Pulmonary artery endothelial cell (primary cell): ENCODE data around the gene C1QTNF8. TPM values are rescaled to one million over a fixed set of nuclear protein-coding genes. Genes with fewer than 3 reads are reported as not detected.

Experiments
- DNase-seq: peaks from one replicate; pipeline ENCODE4 v3.0.0-alpha.2; 2011; ENCODE audit warnings: low read depth, low spot score
- total RNA-seq: library from RNA; depleted of rRNA; stranded (reverse); fragments of >200 nt; gene quantifications from 2 replicates; pipeline ENCODE4 v1.2.3, GENCODE V29; 2014

Gene C1QTNF8
- total RNA-seq, 1 donor from 2014 or later = not detected

DNA sequence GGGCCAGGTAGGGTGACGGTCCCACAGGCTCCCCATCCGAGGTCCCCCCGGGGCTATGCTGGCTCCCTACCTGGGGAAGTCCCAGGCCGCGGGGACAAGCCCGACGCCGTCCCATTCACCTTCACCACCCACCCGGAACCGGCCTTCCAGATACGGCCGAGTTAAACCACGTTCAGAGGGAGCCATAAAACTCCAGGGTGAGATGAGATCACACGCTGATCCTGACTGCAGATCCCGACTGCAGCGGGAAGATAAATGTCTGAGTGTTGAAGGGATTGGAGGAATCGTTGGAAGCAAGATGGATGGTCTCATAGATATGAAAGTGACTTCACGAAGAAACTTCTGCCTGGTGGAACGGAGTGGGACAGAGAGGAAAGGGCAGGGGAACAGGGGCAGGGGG, 13.6 kb upstream of the C1QTNF8 start:
- no peak for DNase-seq

DNA sequence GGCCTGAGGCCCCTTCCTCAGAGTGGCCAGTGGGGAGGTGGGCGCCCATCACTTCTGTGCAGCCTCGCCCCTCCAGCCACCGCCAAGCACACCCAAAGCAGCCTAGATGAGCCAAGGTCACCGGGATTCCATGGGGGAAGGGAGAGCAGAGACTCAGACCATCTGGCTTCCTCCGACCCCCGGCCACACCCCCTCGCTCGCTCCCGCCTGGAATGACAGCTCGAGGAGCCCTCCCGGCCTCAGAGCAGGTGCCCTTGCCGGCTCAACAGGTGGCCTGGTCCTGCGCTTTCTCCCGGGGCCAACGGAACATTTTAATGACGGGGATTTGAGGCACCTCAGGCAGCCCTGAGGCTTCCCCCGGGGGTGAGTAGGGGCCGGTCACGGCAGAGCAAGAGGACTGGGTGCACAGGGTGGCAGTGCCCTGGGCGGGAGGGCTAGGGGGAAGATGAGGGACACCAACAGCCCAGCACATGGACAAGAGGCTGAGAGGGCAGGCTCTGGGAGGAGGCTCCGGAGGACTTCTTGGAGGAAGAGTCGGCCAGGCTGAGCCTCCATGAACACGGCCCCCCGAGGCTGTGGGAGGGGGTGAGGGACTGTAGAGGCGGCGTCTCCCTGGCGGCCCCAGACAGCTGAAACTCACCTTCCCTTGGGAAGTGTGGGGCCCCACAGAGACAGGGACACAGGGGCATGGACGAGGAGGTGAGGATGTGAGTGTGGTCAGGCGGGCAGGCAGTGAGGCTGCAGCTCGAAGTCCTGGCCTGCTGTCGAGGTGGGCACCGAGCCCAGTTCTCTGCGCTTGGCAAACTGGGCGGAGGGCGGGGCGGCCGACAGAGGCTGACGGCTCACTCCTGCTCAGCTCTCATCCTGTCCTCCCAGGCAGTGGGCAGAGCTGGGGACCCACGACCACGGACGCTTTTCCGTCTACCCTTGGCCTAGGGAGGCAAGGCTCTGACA, 12.5 kb upstream of the C1QTNF8 start:
- no peak for DNase-seq

DNA sequence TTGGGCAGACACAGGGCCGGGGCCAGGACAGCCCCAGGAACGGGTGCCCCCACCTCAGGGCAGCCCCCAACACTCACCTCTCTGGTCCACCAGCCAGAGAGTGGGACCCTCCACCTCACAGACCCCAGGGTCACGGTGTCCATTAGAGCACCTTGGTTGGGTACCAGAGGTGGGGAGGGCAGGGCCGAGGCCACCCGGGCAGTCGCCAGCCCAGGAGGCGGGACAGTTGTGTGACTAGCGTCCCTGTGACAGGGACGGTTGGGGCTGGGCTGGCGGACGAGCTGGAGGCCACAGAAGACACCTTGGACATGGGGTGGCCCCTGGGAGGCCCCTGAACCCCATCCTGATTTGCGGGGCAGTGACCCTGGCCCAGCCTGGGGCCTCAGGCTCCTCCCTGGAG, 11.7 kb upstream of the C1QTNF8 start:
- DNase-seq = no peak

DNA sequence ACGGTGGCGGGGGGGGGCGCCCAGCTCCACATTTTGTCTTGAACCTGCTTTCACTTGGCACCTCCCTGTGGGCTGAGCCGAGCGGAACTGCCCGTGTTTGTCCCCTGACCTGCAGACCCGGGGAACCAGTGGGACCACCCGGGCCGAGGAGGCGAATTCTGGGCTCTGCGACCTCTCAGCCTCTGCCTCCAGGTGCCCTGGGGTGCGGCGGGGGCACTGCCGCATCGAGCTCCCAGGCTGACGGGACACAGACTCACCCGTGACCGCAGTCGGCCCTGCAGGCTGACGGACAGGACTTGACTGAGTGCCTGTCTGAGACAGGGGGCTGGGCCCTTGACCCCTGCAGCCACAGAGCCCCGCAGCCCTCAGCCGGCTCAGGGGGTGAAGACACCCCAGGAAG, 11.1 kb upstream of the C1QTNF8 start:
- no peak for DNase-seq

DNA sequence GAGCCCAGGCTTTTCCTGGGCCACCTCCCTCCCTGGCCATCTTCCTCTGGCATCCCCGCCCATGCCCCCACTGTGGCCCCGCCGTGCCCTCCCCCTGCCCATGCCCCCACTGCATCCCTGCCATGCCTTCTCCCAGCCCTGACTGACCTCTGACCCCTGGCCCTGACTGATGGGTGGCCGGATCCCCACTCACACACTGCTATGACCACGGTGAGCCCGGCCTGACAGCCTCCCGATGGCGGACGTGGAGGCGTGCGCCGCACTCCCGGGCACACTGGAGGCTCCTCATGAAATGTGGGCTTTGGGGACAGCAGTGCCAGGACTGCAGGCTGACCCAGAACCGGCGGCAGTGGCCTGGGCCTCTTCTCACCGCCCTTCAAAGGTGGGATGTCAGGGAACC, 10.6 kb upstream of the C1QTNF8 start:
- no peak for DNase-seq

DNA sequence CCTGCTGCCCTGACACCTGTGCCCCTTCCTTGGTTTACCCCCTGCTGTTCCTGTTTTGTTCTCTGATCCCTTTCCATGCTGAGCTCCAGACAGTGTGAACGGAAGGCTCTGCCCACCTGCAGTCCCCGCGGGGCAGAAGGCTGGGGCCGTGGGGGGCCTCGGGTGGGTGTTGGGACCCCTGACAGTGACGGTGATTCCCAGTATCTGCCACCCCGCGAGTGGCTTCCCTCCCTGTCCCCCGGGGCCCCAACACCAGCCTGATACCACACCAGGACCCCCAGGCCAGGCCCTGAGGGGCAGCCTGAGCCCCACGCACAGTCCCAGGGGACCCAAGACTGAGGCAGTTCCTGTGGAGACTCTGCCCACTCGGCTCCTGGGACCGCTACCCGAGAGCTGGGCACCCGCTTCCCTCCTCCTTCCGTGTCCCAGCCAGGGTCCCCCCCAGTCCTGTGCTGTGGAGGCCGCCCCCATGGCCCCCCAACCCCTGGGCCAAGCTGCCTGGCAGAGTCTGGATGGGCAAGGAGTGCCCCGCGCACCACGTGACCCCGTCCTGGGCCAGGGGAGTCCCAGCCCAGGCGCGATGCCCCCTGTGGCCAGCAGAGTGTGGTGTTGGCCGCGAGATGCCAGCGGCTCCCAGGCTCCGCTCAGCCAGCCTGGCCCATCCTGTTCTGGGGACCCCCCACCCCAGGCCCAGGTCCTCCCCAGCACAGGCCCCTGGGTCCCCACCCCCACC, 10.0 kb upstream of the C1QTNF8 start:
- DNase-seq = peak; percentile 15

DNA sequence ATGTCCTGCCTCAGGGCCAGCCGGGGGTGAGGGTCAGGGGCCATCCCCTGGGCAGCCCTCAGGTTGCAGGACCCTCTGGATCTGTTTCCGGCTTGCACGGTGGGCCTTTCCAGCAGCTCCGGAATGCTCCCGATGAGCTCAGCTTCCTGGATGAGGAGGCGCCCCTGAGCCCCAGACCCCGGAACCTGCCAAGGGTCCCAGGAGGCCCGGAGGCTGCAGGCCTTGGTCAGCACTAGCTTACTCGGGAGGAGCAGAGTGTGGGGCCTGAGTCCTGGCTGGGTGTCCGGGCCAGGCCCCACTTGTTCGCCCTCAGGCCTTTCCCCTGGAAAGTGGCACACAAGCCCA, 7.6 kb upstream of the C1QTNF8 start:
- DNase-seq = no peak

DNA sequence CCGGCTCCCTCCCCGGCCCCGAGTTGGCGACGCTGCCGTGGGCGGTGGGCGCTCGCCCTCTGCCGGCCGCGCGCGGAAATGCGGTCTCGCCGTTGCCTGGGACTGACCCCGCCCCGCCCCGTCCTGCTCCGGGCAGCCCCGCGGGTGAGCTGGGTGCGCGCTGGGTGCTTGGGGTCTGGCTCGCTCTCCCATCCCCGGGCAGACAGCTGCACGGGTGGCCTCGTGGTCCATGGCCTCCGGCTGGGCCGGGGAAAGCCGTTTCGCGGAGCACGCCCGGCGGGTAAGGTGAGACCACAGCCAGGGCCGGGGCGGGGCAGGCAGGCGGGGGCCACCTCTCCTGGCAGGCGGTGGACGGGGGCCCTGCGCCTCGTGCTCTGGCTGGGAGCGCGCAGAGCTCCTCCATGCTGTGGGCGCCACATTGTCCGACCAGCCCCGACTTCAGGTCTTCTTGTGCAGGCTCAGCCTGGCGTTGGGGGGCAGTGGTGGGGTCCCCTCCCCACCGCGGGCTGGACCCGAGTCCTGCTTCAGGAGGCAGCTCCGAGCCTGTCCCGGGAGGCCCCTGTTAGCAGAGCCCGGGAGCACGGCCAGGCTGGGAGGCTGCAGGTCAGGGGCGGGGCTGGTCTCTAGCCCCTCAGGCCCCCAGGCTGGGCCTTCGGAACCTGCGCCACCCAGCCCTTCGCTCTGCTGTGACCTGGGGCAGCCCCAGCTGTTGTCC, 7.0 kb upstream of the C1QTNF8 start:
- no peak for DNase-seq

DNA sequence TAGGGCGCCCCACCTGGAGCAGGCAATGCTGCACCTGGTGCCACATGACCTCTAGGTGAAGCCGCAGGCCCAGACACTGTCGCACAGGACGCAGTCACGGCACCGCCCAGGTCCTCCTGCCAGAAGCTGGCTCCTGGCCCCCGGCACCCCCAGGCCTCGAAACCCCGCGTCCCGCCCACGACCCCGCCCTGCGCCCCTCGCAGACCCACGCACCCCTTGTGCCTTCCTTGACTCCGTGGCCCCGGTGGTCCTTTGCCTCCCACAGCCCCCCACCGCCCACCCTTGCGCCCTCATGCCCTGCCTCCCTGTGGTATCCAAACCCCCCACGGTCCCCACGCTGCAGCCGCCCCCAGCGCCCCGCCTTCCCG, 6.3 kb upstream of the C1QTNF8 start:
- no peak for DNase-seq

DNA sequence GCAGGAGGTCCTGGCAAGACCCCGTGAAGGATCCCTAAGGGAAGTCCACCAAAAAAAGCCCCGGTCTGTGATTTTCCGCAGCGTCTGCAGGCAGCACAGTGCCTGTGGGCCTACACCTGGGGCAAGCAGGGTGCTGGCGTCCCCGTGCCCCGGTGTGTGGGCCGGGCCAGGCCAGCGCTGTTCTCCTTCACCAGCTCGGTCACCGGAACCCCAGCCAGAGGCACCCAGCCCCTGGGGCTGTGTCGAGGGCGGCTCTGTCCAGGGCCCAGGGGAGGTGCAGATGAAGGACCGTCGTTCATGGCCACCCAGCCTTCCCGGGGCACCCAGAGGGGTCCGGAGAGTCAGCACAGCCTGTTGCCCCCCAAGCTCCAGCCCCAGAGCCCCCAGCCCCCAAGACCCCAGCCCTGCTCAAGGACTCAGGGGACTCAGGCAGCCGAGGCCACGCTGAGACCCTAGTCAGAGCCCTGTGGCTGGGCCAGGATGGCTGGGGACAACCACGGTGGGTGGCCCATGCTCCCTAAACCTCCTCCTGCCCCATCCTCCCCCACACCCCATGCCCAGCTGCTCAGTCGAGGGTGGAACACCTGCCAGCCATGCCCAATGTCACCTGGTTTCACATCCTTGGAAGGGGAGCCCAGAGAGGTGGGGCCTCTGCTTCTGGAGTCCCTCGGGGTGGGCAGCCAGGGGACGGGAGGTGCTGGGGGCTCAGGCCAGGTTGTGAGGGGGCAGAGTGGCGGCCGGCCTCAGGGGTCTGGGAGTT, 5.7 kb upstream of the C1QTNF8 start:
- no peak for DNase-seq

DNA sequence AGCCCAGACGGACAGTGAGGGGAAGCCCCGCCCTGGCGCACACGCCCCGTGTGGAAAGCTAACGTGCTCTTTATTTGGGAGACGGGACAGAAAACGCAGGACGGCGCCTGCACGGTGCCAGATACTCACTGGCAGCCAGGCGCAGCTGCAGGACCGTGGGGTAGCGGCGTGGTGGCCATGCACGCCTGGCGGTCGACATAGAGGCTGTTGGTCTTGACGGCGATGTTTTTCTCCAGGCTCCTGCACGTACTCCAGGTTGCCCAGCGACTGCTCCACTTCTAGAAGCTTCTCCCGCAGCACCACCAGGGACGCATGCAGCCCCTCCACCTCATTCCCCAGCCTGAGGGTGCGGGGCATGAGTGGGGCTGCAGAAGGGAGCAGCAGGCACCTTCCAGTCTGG, 5.1 kb upstream of the C1QTNF8 start:
- no peak for DNase-seq

DNA sequence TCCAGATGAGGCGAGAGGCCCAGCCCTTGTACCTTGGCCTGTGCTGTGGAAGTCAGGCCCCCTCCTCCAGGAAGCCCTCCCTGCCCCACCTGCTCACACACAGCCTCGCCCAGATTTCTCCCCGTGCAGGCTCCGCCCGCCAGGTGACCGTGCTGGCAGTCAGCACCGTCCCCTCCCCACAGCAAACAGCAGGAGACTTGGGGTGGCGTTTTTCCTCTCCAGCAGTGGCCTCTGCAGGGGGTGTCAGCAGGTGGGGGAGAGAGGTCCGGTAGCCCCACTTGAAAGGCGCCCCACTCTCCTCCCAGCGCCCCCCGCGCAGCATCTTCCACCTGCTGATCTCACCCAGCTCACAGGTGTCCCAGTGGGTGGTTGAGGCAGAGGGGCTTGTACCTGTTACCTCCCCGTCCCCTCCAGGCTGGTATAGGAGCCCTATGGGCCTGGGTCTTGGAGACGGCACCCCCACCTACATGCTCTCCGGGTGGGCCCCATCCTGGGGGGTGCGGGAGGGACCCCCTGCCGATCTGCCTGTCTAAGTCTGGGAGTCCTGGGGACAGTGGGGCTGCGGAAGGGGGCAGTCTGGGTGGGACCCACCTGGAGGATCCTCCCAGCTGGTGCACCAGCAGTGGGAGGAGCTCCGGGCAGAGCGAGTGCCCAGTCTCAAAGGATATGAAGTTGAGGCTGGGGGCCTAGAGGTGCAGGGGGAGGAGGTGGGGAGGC, 4.2 kb upstream of the C1QTNF8 start:
- DNase-seq = no peak

DNA sequence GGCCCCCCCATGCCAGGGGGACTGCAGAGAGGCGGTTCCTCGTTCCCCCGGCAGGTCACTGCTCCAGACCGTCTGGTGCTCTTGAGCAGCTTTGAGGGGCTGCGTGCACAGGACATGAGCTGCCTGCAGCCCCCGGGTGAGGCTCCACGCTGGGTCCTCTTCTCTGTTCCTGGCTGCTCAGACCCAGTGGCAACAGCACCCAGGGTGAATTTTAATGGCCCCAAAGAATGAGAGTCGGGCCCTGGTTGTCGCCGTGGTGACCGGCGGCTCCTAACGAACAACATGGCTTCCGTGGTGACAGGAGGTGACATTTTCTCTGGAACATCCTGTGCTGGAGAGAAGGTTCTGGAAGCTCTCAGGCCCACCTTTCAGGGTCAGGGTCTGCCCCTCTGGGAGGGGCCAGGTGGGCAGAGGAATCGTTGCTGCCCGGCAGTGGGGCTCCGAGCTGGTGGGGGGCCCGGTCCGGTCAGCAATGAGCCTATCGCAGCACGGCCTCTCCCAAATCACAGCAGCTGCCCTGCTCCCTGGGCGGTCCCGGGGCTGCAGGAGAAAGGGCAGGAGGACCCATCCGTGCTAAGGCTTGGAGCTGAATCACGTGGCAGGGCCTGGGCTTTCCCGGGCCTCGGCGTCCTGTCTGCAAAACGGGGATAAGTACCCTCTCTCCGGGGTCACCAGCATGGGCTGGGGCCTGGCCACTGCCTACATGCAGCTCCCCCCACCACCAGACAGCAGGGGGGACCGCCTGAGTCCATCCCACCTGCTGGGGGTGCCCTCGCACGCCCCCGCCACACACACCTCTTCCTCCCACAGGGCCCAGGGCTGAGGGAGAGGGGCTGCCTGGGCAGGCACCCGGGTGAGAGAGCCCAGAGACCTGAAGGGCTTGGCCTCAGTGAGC, 3.4 kb upstream of the C1QTNF8 start:
- DNase-seq = no peak

DNA sequence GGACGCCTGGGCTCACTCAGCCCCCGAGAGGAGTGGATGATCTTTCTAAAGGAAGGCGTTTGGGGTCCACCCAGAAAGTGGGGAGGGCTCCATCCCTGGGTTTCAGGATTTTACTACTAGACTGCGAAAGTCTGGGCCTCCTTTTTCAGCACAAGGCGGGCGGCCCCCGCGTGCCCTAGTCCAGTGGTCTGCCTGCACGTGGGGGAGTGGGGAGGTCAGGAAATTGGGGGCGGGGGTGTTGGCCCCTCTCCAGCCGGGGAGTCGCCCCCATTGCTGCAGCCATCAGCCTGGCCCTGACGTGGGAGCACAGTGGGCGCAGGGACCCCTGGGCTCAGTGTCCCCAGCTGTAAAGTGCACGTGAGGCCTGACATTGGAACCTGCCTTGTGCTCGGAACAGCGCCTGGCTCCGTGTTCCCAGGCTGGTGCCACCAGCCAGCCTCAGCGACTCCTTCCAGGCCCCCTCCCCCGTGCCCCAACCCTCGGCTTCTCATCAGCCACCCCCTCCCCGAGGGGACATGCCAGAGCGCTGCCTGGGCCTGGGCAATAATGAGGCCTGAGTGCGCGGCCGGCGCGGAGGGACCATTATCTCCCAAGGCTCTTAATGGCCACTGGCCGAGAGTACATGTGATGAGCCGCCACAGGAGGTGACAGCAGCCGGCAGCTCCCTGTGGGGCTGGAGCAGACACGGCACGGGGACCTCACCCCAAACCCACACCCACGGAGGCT, 2.4 kb upstream of the C1QTNF8 start:
- DNase-seq = no peak

DNA sequence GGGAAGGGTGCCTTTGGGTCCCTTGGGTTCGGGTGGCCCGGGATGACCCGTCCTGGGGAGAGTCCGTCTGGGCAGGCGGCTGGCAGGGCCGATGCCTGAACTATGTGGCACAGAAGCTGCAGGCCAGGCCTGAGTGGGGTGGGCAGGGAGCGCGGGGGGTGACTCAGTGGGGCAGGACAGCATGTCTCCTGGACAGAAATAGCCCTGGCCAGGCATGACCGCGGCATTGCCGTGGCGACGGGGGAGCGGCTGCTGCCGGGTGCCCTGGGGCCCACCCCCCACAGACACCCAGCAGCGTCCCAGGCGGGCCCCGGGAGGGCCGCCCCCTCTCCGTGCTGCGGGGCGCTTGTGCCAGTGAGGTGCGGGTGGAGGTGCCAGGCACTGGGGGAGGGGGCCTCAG, 1.8 kb upstream of the C1QTNF8 start:
- no peak for DNase-seq

DNA sequence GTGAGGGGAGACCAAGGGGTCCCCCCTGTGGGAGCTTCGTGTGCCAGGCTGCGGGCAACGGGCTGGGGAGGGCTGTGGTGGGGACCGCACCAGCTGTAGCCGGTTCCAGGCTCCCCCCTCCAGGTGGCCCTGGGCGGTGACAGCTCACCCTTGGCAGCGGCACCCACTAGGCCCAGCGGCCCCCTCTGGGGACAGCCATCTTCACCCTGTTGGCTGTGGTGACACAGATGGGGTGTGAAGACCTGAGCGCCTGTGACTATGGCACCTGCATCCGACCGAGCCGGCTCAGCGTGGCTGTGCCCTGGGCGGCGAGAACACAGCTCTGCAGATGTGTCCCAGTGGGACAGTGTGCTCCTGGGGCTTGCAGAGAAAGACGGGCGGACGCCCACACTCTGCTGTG, 1.1 kb upstream of the C1QTNF8 start:
- no peak for DNase-seq

DNA sequence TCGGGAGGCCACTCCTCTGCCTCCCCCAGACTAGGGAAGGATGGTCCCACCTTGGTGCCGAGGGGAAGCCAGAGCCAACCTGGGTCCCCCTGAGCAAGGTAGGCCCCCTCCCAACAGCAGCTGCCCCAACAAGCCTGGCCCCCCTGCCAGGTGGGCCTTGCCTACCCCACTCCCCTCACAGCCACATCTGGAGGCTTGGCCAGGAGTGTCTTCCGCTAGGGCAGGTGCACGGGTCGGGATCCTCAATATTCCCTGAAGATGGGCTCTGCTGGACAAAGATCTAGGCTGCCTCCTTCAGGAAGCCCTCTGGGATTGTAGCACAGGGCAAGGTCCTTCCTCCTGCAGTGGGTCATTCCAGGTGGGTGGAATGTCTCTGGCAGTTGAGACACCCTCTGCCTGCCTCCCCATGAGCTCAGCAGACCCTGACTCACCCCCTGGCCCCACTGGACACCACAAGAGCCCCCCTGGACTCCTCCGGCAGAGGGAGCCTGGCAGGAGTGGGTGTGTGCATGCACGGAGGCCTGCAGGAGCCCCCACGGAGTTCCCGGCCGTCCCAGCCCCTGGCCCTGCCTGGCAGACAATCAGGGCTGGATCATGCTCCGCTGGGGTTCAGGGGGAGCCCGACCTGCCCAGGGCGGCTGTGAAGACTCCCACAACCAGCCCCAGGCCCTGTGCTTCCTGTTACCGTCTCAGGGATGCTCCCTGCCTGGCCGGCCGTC, 435 bp downstream of the C1QTNF8 start:
- no peak for DNase-seq

DNA sequence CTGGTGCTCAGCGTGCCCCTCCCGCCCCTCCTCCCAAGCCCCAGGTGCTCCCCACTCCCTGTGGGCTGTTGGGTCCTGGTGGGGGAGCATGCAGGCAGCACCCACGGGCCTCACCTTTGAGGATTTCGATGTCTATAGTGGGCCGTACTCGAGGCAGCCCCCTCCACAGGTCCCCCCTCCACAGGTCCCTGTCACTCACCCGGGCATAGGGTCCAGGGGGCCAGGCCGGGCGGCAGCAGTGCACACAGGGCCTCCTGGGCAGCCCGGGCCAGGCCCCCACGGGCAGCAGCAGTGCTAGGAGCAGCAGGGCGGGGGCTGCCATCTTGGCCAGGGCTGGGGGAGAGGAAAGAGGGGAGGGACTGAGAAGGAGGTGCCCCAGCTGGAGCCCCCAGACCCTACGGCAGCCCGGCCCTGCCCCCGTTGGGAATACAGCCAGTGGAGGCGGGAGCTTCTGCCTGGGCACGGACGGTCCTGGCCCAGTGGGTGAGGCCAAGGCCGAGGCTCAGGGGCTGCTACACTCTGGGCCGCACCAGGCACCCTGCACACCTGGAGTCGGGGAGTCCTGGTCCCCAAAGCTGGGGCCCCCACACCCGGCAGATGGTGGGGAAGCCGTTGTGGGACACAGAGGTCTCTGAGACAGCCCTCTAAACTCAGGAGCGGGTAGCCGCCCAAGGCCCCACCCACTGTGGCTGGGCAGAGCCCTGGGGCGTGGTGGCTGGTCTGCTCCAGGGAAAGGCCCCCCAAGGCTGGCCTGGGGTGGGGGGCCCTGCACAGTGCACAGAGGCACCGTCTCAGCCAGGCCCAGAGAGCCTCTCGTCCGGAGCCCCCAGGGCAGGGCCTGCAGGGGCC, 1.2 kb downstream of the C1QTNF8 start:
- no peak for DNase-seq
